ENCODE data around the gene TYK2.
"Not testable (repeated sequence)": the region's sequence is repeated elsewhere in the genome, so short reads cannot be mapped to it uniquely, and the experiment has no call there.

DNA sequence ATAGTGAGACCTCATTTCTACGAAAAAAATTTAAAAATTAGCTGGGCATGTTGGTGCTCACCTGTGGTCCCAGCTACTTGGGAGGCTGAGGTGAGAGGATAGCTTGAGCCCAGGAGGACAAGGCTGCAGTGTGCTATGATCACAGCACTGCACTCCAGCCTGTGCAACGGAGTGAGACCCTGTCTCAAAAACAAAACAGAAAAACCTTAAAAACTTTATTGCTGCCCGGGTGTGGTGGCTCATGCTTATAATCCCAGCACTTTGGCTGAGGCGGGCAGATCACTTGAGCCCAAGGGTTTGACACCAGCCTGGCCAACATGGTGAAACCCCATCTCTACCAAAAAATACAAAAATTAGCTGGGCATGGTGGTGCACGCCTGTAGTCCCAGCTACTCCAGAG is 30.9 kb upstream of the TYK2 start:
- TF ChIP-seq, protein P1, sequence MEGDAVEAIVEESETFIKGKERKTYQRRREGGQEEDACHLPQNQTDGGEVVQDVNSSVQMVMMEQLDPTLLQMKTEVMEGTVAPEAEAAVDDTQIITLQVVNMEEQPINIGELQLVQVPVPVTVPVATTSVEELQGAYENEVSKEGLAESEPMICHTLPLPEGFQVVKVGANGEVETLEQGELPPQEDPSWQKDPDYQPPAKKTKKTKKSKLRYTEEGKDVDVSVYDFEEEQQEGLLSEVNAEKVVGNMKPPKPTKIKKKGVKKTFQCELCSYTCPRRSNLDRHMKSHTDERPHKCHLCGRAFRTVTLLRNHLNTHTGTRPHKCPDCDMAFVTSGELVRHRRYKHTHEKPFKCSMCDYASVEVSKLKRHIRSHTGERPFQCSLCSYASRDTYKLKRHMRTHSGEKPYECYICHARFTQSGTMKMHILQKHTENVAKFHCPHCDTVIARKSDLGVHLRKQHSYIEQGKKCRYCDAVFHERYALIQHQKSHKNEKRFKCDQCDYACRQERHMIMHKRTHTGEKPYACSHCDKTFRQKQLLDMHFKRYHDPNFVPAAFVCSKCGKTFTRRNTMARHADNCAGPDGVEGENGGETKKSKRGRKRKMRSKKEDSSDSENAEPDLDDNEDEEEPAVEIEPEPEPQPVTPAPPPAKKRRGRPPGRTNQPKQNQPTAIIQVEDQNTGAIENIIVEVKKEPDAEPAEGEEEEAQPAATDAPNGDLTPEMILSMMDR (IDR thresholded peaks at IDR 0.05): not testable (repeated sequence)
- not testable (repeated sequence) for TF ChIP-seq POLR2A (IDR thresholded peaks at IDR 0.05)

All from sigmoid colon (tissue), 3 donors.